ENCODE measurements around the gene OVAAL.

- no peak for TF ChIP-seq CTCF (IDR thresholded peaks at IDR 0.05)
- TF ChIP-seq POLR2A (IDR thresholded peaks at IDR 0.05): no peak
Observed at GRCh38 chr1:180568184-180568583, 9.4 kb downstream of the OVAAL start.

Data from body of pancreas (tissue), 4 donors.